Activated CD8-positive, alpha-beta memory T cell treated with anti-CD3 and anti-CD28 coated beads for 24 hours (primary cell): ENCODE results near the gene ALG11.

Experiments
- DNase-seq: peaks from one replicate; pipeline ENCODE4 v3.0.0-alpha.2; 2020

Gene ALG11

DNA sequence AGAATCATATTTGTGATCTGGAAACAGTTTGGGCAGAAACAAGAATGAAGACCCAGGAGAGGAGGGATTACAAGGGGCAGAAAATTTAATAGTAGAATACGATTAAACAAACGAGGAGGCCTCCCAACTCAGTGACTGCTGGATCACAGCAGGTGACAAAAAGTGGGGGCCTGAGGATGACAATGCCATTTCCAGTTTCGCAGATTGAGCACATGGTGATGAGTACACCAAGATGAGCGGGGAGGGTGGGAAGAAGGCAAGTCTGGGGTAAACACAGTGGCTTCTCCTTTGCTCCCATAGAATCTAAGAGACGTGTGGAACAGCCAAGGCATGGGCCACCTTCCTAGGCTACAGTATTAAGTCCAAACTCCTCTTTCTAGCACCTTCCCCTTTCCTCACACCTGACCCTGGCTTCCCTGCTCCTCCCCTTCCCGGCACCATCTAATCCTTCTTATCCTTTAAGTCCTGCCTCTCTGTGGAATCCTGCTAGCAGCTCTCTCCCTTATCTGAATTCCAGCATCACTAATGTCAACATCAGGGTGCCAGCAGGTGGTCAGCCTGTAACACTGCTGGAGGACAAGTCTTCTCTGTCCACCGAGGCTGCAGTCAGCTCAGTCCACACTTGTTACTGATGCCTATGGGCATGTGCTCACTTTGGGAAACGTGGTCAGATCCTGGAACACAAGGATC, 14.4 kb upstream of the ALG11 start:
- DNase-seq, result no peak

DNA sequence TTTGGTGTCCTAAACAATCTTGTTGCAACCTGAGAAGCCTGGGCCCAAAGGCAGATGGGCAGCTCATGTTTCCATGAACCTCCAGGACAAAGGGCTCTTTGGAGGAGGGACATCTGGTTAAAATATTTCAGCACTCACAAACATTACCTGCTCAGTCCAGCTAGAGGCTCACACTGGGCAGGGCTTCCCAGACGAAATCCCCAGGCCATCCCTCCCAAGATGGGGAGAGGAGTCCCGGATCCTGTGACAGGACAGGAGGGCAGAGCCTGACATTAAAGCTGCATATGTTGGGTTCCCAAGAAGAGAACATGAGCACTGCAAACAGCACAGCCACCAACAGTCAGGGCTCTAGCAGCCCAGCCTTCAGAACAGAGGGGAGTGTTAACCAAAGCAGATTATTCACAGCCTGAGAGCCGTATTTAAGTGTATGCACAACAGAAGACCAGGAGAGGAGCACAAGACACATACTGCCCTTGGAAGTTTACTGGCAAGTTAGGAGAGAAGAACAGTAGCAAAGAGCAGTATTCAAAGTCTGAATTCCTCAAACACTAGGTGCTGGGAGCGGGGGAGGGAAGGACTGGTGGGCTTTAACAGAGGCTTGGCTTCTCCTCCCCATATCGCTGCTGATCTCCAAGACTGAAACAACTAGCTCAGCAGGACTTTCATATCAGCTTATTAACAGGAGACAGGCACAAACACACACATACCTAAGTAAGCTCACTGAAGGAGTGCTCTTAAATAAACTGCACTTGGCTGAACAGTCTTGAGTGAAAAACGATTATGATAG, 13.3 kb upstream of the ALG11 start:
- DNase-seq, result no peak

DNA sequence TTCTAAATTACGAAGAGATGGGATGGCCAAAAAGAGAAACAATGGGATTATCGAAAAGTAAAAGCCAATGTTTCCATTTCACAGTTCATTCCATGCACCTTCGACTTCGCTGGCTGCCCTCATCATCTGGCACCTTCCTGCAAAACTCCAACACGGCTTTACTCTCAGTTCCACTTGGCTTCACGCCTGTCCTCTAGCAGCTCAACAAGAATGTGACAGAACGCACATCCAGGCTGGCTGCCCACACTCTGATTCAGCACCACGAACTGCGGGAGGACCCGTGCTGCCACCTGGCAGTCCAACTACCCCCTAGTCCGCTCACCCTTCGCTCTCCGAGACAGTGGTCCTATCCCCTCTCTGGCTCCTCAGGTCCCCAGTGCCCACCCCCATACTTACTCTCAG, 12.7 kb upstream of the ALG11 start:
- no peak for DNase-seq

GRCh38 chr13:51999921-52000320, 12.3 kb upstream of the ALG11 start:
- no peak for DNase-seq

- no peak for DNase-seq
These were observed 11.0 kb upstream of the ALG11 start for GRCh38 chr13:52001120-52001731.

GRCh38 chr13:52002361-52002760, 9.8 kb upstream of the ALG11 start:
- no peak for DNase-seq

- no peak for DNase-seq
These were observed 8.7 kb upstream of the ALG11 start for GRCh38 chr13:52003541-52003940.

GRCh38 chr13:52004511-52005170, 7.6 kb upstream of the ALG11 start:
- DNase-seq, result no peak

- DNase-seq, result no peak
These were observed 6.2 kb upstream of the ALG11 start for GRCh38 chr13:52005841-52006522.

GRCh38 chr13:52006523-52007245, 5.5 kb upstream of the ALG11 start:
- no peak for DNase-seq

DNA sequence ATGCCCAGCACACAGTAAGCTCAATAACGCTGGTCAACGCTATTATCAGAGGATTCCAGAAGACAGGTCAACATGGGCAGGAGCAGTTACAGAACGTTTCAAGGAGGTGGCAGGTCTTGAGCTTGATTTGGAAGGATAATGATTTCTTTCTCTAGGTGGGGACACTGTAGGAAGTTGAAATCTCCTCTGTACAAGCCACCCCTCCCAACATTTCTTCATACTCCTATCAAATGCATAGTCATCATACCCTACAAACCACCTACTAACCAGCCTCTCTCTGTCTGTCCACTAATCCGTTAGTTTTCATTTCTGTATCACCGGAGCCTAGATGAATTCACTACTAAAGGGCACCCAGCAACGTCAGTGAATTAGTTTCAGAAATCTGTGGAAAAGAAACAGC, 2.3 kb upstream of the ALG11 start:
- no peak for DNase-seq

GRCh38 chr13:52010890-52011631, 1.1 kb upstream of the ALG11 start, which contains the start of gene ATP7B:
Gene ATP7B (minus strand): TSS chr13:52011450. CDS start chr13:52011337, 113 bp downstream.
- peak; percentile 69 for DNase-seq

DNA sequence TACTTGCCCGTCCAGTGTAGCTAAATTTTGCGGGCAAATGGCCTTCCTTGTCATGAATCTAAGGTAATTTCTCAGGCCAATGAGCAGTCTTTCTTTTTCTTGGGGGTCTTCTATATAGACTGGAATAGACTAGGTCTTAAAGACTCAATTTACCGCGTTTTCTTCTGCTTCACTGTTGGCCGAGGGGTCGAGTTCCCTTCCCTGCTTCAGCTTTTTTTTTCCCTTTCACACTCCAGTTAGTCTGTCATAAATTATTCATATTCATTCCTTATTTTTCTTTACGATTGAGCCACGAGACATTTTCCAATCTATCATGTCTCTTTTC, 276 bp downstream of the ALG11 start:
- no peak for DNase-seq

GRCh38 chr13:52016296-52016695, 4.1 kb downstream of the ALG11 start:
- DNase-seq, result no peak

DNA sequence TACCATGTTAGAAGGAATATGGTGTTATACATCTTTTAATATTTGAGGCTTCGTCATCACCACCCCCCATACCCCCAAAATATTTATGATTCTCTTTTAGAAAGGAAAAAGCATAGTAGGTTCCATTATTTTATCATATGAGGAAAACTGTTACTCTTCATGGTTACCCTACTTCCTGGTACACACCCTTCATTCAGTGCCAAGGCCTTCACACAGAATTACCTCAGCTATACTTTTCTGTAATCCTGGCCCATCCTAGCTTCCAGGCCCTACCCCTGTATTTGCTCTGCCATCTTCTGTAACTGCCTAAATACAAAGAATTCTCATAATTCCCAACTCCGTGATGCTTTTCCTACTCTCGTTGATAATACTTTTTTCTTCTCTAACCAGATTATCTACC, 8.0 kb downstream of the ALG11 start:
- no peak for DNase-seq

- no peak for DNase-seq
These were observed 10.2 kb downstream of the ALG11 start for GRCh38 chr13:52022356-52022755.

- no peak for DNase-seq
These were observed 12.3 kb downstream of the ALG11 start, which contains the start of gene UTP14C for GRCh38 chr13:52024481-52024880. Gene UTP14C (plus strand): TSS chr13:52024691. CDS start chr13:52028805, 4,114 bp downstream.

GRCh38 chr13:52025475-52026245, 13.5 kb downstream of the ALG11 start:
- DNase-seq, result no peak

DNA sequence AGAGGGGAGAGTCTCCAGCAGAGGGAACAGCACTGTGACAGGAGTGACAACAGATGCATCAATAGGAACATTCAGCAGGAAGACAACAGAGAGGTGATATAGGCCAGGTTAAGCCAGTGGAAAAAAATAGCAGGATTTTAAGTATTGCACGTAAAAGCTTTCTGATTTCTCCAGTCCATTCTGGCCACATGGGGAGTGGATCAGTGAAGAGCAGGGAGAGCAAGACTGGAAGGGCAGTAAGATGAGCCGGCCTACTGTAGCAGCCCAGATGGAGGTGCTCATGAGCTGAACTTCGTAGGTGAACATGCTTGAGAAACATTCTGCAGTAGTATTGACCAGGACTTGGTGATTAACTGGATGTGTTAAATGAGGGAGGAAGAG, 14.0 kb downstream of the ALG11 start:
- no peak for DNase-seq

- DNase-seq, result no peak
These were observed 15.6 kb downstream of the ALG11 start for GRCh38 chr13:52027832-52028231.

- no peak for DNase-seq
These were observed 17.4 kb downstream of the ALG11 start for GRCh38 chr13:52029569-52029968.
